CD4-positive, CD25-positive, alpha-beta regulatory T cell (primary cell): ENCODE results near the gene DDX52. TPM values are rescaled to one million over a fixed set of nuclear protein-coding genes. Genes with fewer than 3 reads are reported as not detected.
A peak's percentile ranks its signal among the peaks of the same experiment; 100 is the strongest.

Experiments used
- ATAC-seq, 2 donors: fragments of 150-1000 bp; cut with Tn5 transposase; one replicate each; pipeline ENCODE4 v1.10.0; 2021; ENCODE audit warnings: low read depth in 2 of 2, moderate number of reproducible peaks in 2 of 2, moderate library complexity in 1 of 2
- DNase-seq, 3 donors: peaks; one replicate each; pipeline versions ENCODE4 v3.0.0 to v3.0.0-alpha.2; 2012 to 2022; ENCODE audit warnings: mixed read lengths in 1 of 3
- H3K27ac ChIP-seq: one replicate; pipeline ENCODE4 v1.7.0; 2013; ENCODE audit warnings: mild to moderate bottlenecking, low read length; ENCODE audit not compliant: insufficient read depth, poor library complexity, severe bottlenecking
- H3K27me3 ChIP-seq: one replicate; pipeline ENCODE4 v1.7.0; 2013; ENCODE audit warnings: low read length; ENCODE audit not compliant: control insufficient read depth, insufficient read depth
- H3K36me3 ChIP-seq: one replicate; pipeline ENCODE4 v1.7.0; 2013; ENCODE audit warnings: mild to moderate bottlenecking, low read length, moderate library complexity; ENCODE audit not compliant: control insufficient read depth, insufficient read depth
- H3K4me1 ChIP-seq: 2 replicates; pipeline ENCODE4 v1.7.0; 2013; ENCODE audit warnings: mild to moderate bottlenecking, low read length; ENCODE audit not compliant: insufficient read depth, control insufficient read depth, poor library complexity, severe bottlenecking
- H3K4me3 ChIP-seq: one replicate; pipeline ENCODE4 v1.7.0; 2013; ENCODE audit warnings: low read depth, mild to moderate bottlenecking, low read length, moderate library complexity
- H3K9me3 ChIP-seq, 2 experiments: 1 replicate in 1 of 2; 2 replicates in 1 of 2; pipeline ENCODE4 v1.7.0; 2013; ENCODE audit warnings: low read length in 2 of 2, mild to moderate bottlenecking in 1 of 2, moderate library complexity in 1 of 2; ENCODE audit not compliant: control insufficient read depth in 2 of 2
- H3K27ac Mint-ChIP-seq, 3 donors: one replicate each; pipeline ENCODE4 v1.8.0; 2020 to 2022; ENCODE audit warnings: mild to moderate bottlenecking in 3 of 3, mixed read lengths in 3 of 3, moderate library complexity in 2 of 3
- H3K27me3 Mint-ChIP-seq: one replicate; pipeline ENCODE4 v1.8.0; 2022; ENCODE audit warnings: mild to moderate bottlenecking, mixed read lengths
- H3K36me3 Mint-ChIP-seq: one replicate; pipeline ENCODE4 v1.8.0; 2020; ENCODE audit warnings: mixed read lengths
- H3K4me1 Mint-ChIP-seq, 4 donors: one replicate each; pipeline ENCODE4 v1.8.0; 2020 to 2022; ENCODE audit warnings: mixed read lengths in 4 of 4, mild to moderate bottlenecking in 1 of 4
- H3K4me3 Mint-ChIP-seq, 4 donors: one replicate each; pipeline ENCODE4 v1.8.0; 2020 to 2022; ENCODE audit warnings: mild to moderate bottlenecking in 4 of 4, mixed read lengths in 4 of 4, moderate library complexity in 3 of 4
- H3K9me3 Mint-ChIP-seq, 7 donors: one replicate each; pipeline ENCODE4 v1.8.0; 2020 to 2022; ENCODE audit warnings: mixed read lengths in 7 of 7, mild to moderate bottlenecking in 3 of 7, moderate library complexity in 2 of 7
- polyA plus RNA-seq, 4 donors: library from polyadenylated mRNA; unstranded; fragments of 300-500 nt; fragmentation: Illumina TruSeq; gene quantifications; one replicate each; pipeline ENCODE4 v1.2.3, GENCODE V29; 2021
- total RNA-seq: library from RNA; stranded (reverse); gene quantifications from one replicate; pipeline ENCODE4 v1.2.3, GENCODE V29; 2022

Gene DDX52
- total and polyA plus RNA-seq, 5 donors from 2014 or later = 13.8 to 33.3 (median 16.4) TPM

- no peak overlapping the region for H3K4me3 Mint-ChIP-seq
- Histone ChIP-seq H3K27ac (no peak overlapping the region), H3K4me3 (no peak overlapping the region), H3K36me3 (no peaks in the 10 kb centered on the region), H3K27me3 (peaks cover 8% of the 10 kb centered on the region), H3K9me3 (peaks cover 0 to 5% of the 10 kb centered on the region in 2 experiments), H3K4me1 (no peaks in the 10 kb centered on the region)
- ATAC-seq (no peak), DNase-seq (no peak)
- peaks cover 0 to 5% (median 0%) of the 10 kb centered on the region in 7 donors for H3K9me3 Mint-ChIP-seq
- no peak overlapping the region for H3K27ac Mint-ChIP-seq
- H3K4me1 Mint-ChIP-seq = no peaks in the 10 kb centered on the region
- peaks cover 31% of the 10 kb centered on the region for H3K27me3 Mint-ChIP-seq
- no peaks in the 10 kb centered on the region for H3K36me3 Mint-ChIP-seq
Measured at GRCh38 chr17:37676115-37676925, 33.1 kb upstream of the DDX52 start.

GRCh38 chr17:37674511-37674910, 31.3 kb upstream of the DDX52 start:
- no peaks in the 10 kb centered on the region for H3K36me3 ChIP-seq
- Mint-ChIP-seq H3K27ac (peak overlapping the region in 1 of 3 donors; percentile 26), H3K27me3 (peaks cover 37% of the 10 kb centered on the region), H3K4me3 (no peak overlapping the region), H3K36me3 (no peaks in the 10 kb centered on the region), H3K9me3 (peaks cover 0 to 5% (median 0%) of the 10 kb centered on the region in 7 donors), H3K4me1 (no peaks in the 10 kb centered on the region)
- peaks cover 0 to 5% of the 10 kb centered on the region in 2 experiments for H3K9me3 ChIP-seq
- no peaks in the 10 kb centered on the region for H3K4me1 ChIP-seq
- H3K27me3 ChIP-seq = peaks cover 8% of the 10 kb centered on the region
- no peak for DNase-seq
- H3K27ac ChIP-seq = no peak overlapping the region
- no peak overlapping the region for H3K4me3 ChIP-seq
- ATAC-seq = no peak

GRCh38 chr17:37673386-37673785, 30.1 kb upstream of the DDX52 start:
- ATAC-seq = no peak
- DNase-seq = no peak
- Mint-ChIP-seq H3K27me3 (peaks cover 36% of the 10 kb centered on the region), H3K27ac (peak overlapping the region in 1 of 3 donors; percentile 47), H3K4me3 (no peak overlapping the region), H3K36me3 (no peaks in the 10 kb centered on the region), H3K9me3 (peaks cover 0 to 1% (median 0%) of the 10 kb centered on the region in 7 donors), H3K4me1 (no peaks in the 10 kb centered on the region)
- no peaks in the 10 kb centered on the region for H3K36me3 ChIP-seq
- H3K27me3 ChIP-seq = peaks cover 2% of the 10 kb centered on the region
- no peaks in the 10 kb centered on the region for H3K4me1 ChIP-seq
- no peak overlapping the region for H3K27ac ChIP-seq
- peaks cover 0 to under 1% of the 10 kb centered on the region in 2 experiments for H3K9me3 ChIP-seq
- no peak overlapping the region for H3K4me3 ChIP-seq

GRCh38 chr17:37672548-37673078, 29.4 kb upstream of the DDX52 start:
- Mint-ChIP-seq H3K27me3 (peaks cover 28% of the 10 kb centered on the region), H3K4me3 (no peak overlapping the region), H3K9me3 (no peaks in the 10 kb centered on the region), H3K36me3 (no peaks in the 10 kb centered on the region), H3K27ac (no peak overlapping the region), H3K4me1 (no peaks in the 10 kb centered on the region)
- Histone ChIP-seq H3K9me3 (no peaks in the 10 kb centered on the region), H3K27me3 (no peaks in the 10 kb centered on the region), H3K27ac (no peak overlapping the region), H3K36me3 (no peaks in the 10 kb centered on the region), H3K4me1 (no peaks in the 10 kb centered on the region), H3K4me3 (no peak overlapping the region)
- DNase-seq (no peak), ATAC-seq (no peak)

- Mint-ChIP-seq H3K36me3 (no peaks in the 10 kb centered on the region), H3K9me3 (no peaks in the 10 kb centered on the region), H3K27me3 (peaks cover 25% of the 10 kb centered on the region), H3K4me3 (no peak overlapping the region), H3K4me1 (no peaks in the 10 kb centered on the region), H3K27ac (no peak overlapping the region)
- ATAC-seq (no peak), DNase-seq (no peak)
- Histone ChIP-seq H3K4me3 (no peak overlapping the region), H3K27ac (no peak overlapping the region), H3K4me1 (no peaks in the 10 kb centered on the region), H3K9me3 (no peaks in the 10 kb centered on the region), H3K27me3 (no peaks in the 10 kb centered on the region), H3K36me3 (no peaks in the 10 kb centered on the region)
Measured at GRCh38 chr17:37671824-37672547, 28.7 kb upstream of the DDX52 start.

- H3K9me3 Mint-ChIP-seq = no peaks in the 10 kb centered on the region
- no peaks in the 10 kb centered on the region for H3K4me1 ChIP-seq
- ATAC-seq = no peak
- DNase-seq = no peak
- no peaks in the 10 kb centered on the region for H3K36me3 Mint-ChIP-seq
- H3K4me3 Mint-ChIP-seq = no peak overlapping the region
- H3K27me3 Mint-ChIP-seq = peaks cover 21% of the 10 kb centered on the region
- no peaks in the 10 kb centered on the region for H3K36me3 ChIP-seq
- no peak overlapping the region for H3K27ac Mint-ChIP-seq
- no peak overlapping the region for H3K27ac ChIP-seq
- no peaks in the 10 kb centered on the region for H3K9me3 ChIP-seq
- no peaks in the 10 kb centered on the region for H3K27me3 ChIP-seq
- H3K4me1 Mint-ChIP-seq = no peaks in the 10 kb centered on the region
- H3K4me3 ChIP-seq = no peak overlapping the region
Measured at GRCh38 chr17:37671028-37671823, 28.0 kb upstream of the DDX52 start.

GRCh38 chr17:37667039-37667438, 23.8 kb upstream of the DDX52 start:
- H3K4me1 Mint-ChIP-seq = no peaks in the 10 kb centered on the region
- H3K4me3 ChIP-seq = no peak overlapping the region
- H3K4me3 Mint-ChIP-seq = no peak overlapping the region
- H3K36me3 Mint-ChIP-seq = no peaks in the 10 kb centered on the region
- H3K4me1 ChIP-seq = no peaks in the 10 kb centered on the region
- ATAC-seq (no peak), DNase-seq (no peak)
- peaks cover 3% of the 10 kb centered on the region for H3K27me3 ChIP-seq
- no peaks in the 10 kb centered on the region for H3K9me3 ChIP-seq
- no peak overlapping the region for H3K27ac ChIP-seq
- peaks cover 19% of the 10 kb centered on the region for H3K27me3 Mint-ChIP-seq
- H3K36me3 ChIP-seq = no peaks in the 10 kb centered on the region
- H3K9me3 Mint-ChIP-seq = no peaks in the 10 kb centered on the region
- no peak overlapping the region for H3K27ac Mint-ChIP-seq
